ENCODE results near the gene TMEM52.

GRCh38 chr1:1922702-1922955 is 3.5 kb upstream of the TMEM52 start:
- TF ChIP-seq CTCF (CRISPR knock-in tag; IDR thresholded peaks at IDR 0.05) (no peak), SMC3 (IDR thresholded peaks at IDR 0.05; ENCODE audit: low read length) (no peak), POLR2AphosphoS5 (IDR thresholded peaks at IDR 0.05; ENCODE audit: low read depth, low read length) (no peak), DPF2 (CRISPR knock-in tag; IDR thresholded peaks at IDR 0.05; ENCODE audit: borderline replicate concordance, low read depth) (no peak), JUNB (CRISPR knock-in tag; IDR thresholded peaks at IDR 0.05; ENCODE audit: borderline replicate concordance) (no peak), PAF1 (CRISPR knock-in tag; IDR thresholded peaks at IDR 0.05) (no peak), ZNF768 (CRISPR knock-in tag; IDR thresholded peaks at IDR 0.05) (no peak), ARHGAP35 (CRISPR knock-in tag; IDR thresholded peaks at IDR 0.05; ENCODE audit: borderline replicate concordance) (no peak)
